ENCODE measurements around the gene EVA1C. TPM values are rescaled to one million over a fixed set of nuclear protein-coding genes. Genes with fewer than 3 reads are reported as not detected.

EVA1C gene
- total RNA-seq, 3 donors from 2014 or later: 13.7 to 27.8 (median 15.3) TPM

GRCh38 chr21:32470206-32470605 is 57.7 kb downstream of the EVA1C start:
- Histone ChIP-seq H3K4me3 (no peak overlapping the region), H3K36me3 (ENCODE audit: low read depth) (no peaks in the 10 kb centered on the region), H3K4me1 (ENCODE audit: low read depth) (no peaks in the 10 kb centered on the region), H3K9me3 (no peaks in the 10 kb centered on the region)
- DNase-seq (no peak), ATAC-seq (no peak)
- no peak for TF ChIP-seq CTCF (IDR thresholded peaks at IDR 0.05)
- intact Hi-C loops (cut with DNase I, micrococcal nuclease): no loop called here

GRCh38 chr21:32472890-32473765 is 60.6 kb downstream of the EVA1C start:
- Histone ChIP-seq H3K4me1 (ENCODE audit: low read depth) (peaks cover 8% of the 10 kb centered on the region), H3K4me3 (no peak overlapping the region), H3K9me3 (no peaks in the 10 kb centered on the region), H3K36me3 (ENCODE audit: low read depth) (no peaks in the 10 kb centered on the region)
- ATAC-seq: no peak
- TF ChIP-seq CTCF (IDR thresholded peaks at IDR 0.05): no peak
- DNase-seq: no peak
- intact Hi-C loops (cut with DNase I, micrococcal nuclease): no loop called here

- intact Hi-C loops (cut with DNase I, micrococcal nuclease): no loop called here
- H3K36me3 ChIP-seq (ENCODE audit: low read depth): no peaks in the 10 kb centered on the region
Measured at GRCh38 chr21:32474179-32475059, 61.9 kb downstream of the EVA1C start.

GRCh38 chr21:32475162-32475812 is 62.8 kb downstream of the EVA1C start:
- Histone ChIP-seq H3K4me1 (ENCODE audit: low read depth) (peaks cover 8% of the 10 kb centered on the region), H3K36me3 (ENCODE audit: low read depth) (no peaks in the 10 kb centered on the region), H3K4me3 (no peak overlapping the region), H3K9me3 (no peaks in the 10 kb centered on the region)
- no peak for TF ChIP-seq CTCF (IDR thresholded peaks at IDR 0.05)
- intact Hi-C loops (cut with DNase I, micrococcal nuclease): no loop called here
- DNase-seq (no peak), ATAC-seq (peak; percentile 21)

More at GRCh38 chr21:32474179-32475059, 61.9 kb downstream of the EVA1C start:
- Histone ChIP-seq H3K4me3 (no peak overlapping the region), H3K4me1 (ENCODE audit: low read depth) (peaks cover 8% of the 10 kb centered on the region), H3K9me3 (no peaks in the 10 kb centered on the region)
- ATAC-seq: no peak
- DNase-seq: no peak
- no peak for TF ChIP-seq CTCF (IDR thresholded peaks at IDR 0.05)

GRCh38 chr21:32476661-32477423 is 64.3 kb downstream of the EVA1C start:
- Histone ChIP-seq H3K36me3 (ENCODE audit: low read depth) (no peaks in the 10 kb centered on the region), H3K4me3 (no peak overlapping the region), H3K4me1 (ENCODE audit: low read depth) (peaks cover 8% of the 10 kb centered on the region), H3K9me3 (no peaks in the 10 kb centered on the region)
- TF ChIP-seq CTCF (IDR thresholded peaks at IDR 0.05): no peak
- DNase-seq (no peak), ATAC-seq (no peak)
- intact Hi-C loops (cut with DNase I, micrococcal nuclease): no loop called here

Measured in mucosa of descending colon (tissue), 3 donors.